Astrocyte of the cerebellum (primary cell): ENCODE data around the gene DCST1.

Experiments used
- DNase-seq: peaks from one replicate; pipeline ENCODE4 v3.0.0-alpha.2; 2011; ENCODE audit warnings: low read depth
- H3K4me3 ChIP-seq: 2 replicates; pipeline ENCODE4 v1.5.1; 2011; ENCODE audit warnings: mild to moderate bottlenecking, low read depth, low read length, moderate library complexity
- CTCF ChIP-seq: IDR thresholded peaks from 2 replicates; pipeline ENCODE4 v1.5.1; 2012; ENCODE audit warnings: low read length, low read depth, moderate library complexity, mild to moderate bottlenecking; ENCODE audit errors: missing control alignments
- in situ Hi-C: cut with HindIII; loops from 2 replicates; pipeline ENCODE4 v1.10.0; 2017; ENCODE audit warnings: low sequenced_read_pairs

Gene DCST1

GRCh38 chr1:155012776-155013602 is 20.6 kb upstream of the DCST1 start:
- DNase-seq, result no peak
- in situ Hi-C loops, result loop anchor here (5.0 kb wide), 2 partner anchors 49 to 56 kb away; partner anchors contain the start of genes EFNA4 and PBXIP1

GRCh38 chr1:155013632-155014031 is 20.0 kb upstream of the DCST1 start:
- TF ChIP-seq CTCF, result no peak
- no peak overlapping the region for H3K4me3 ChIP-seq
- in situ Hi-C loops, result loop anchor here (5.0 kb wide), 2 partner anchors 49 to 56 kb away; partner anchors contain the start of genes EFNA4 and PBXIP1
- DNase-seq, result no peak

More at GRCh38 chr1:155012776-155013602, 20.6 kb upstream of the DCST1 start:
- H3K4me3 ChIP-seq, result no peak overlapping the region
- no peak for TF ChIP-seq CTCF

GRCh38 chr1:155014709-155015508 is 18.7 kb upstream of the DCST1 start:
- no peak overlapping the region for H3K4me3 ChIP-seq
- no peak for DNase-seq
- in situ Hi-C loops, result loop anchor here (5.0 kb wide), 3 partner anchors 47 to 143 kb away; partner anchors contain the start of genes EFNA4, KCNN3 and PBXIP1
- no peak for TF ChIP-seq CTCF

- in situ Hi-C loops, result loop anchor here (5.0 kb wide), 1 partner anchor 143 kb away; the partner anchor contains the start of gene KCNN3
- no peak for TF ChIP-seq CTCF
- DNase-seq, result no peak
- H3K4me3 ChIP-seq, result no peak overlapping the region
Measured at GRCh38 chr1:155015527-155016230, 17.9 kb upstream of the DCST1 start.

GRCh38 chr1:155016231-155016831 is 17.3 kb upstream of the DCST1 start:
- no peak for DNase-seq
- no peak overlapping the region for H3K4me3 ChIP-seq
- TF ChIP-seq CTCF, result no peak
- in situ Hi-C loops, result loop anchor here (5.0 kb wide), 1 partner anchor 144 kb away; the partner anchor contains the start of gene KCNN3
